ENCODE measurements around the gene CD59.
"Not testable (repeated sequence)": the region's sequence is repeated elsewhere in the genome, so short reads cannot be mapped to it uniquely, and the experiment has no call there.

Gene CD59

GRCh38 chr11:33742249-33742851, 6.1 kb upstream of the CD59 start:
- no peak for DNase-seq (ENCODE audit: low read depth)

GRCh38 chr11:33741806-33742205, 5.6 kb upstream of the CD59 start:
- DNase-seq (ENCODE audit: low read depth) = no peak

GRCh38 chr11:33737362-33737821, 1.2 kb upstream of the CD59 start:
- DNase-seq (ENCODE audit: low read depth) = no peak

- DNase-seq (ENCODE audit: low read depth) = peak; percentile 8
Observed at GRCh38 chr11:33735271-33736147, 714 bp downstream of the CD59 start.

- no peak for DNase-seq (ENCODE audit: low read depth)
Observed at GRCh38 chr11:33734441-33735270, 1.6 kb downstream of the CD59 start.

- DNase-seq (ENCODE audit: low read depth) = no peak
Observed at GRCh38 chr11:33733980-33734379, 2.2 kb downstream of the CD59 start.

- DNase-seq (ENCODE audit: low read depth) = no peak
Observed at GRCh38 chr11:33731723-33732531, 4.3 kb downstream of the CD59 start.

GRCh38 chr11:33730716-33731115, 5.5 kb downstream of the CD59 start:
- DNase-seq (ENCODE audit: low read depth) = no peak

GRCh38 chr11:33729072-33729664, 7.1 kb downstream of the CD59 start:
- DNase-seq (ENCODE audit: low read depth) = not testable (repeated sequence)

GRCh38 chr11:33727539-33727938, 8.7 kb downstream of the CD59 start:
- not testable (repeated sequence) for DNase-seq (ENCODE audit: low read depth)

- DNase-seq (ENCODE audit: low read depth) = no peak
Observed at GRCh38 chr11:33725496-33725895, 10.7 kb downstream of the CD59 start.

- DNase-seq (ENCODE audit: low read depth) = no peak
Observed at GRCh38 chr11:33724644-33725035, 11.6 kb downstream of the CD59 start.

- no peak for DNase-seq (ENCODE audit: low read depth)
Observed at GRCh38 chr11:33723238-33723881, 12.9 kb downstream of the CD59 start.

- no peak for DNase-seq (ENCODE audit: low read depth)
Observed at GRCh38 chr11:33722590-33723234, 13.5 kb downstream of the CD59 start.

- no peak for DNase-seq (ENCODE audit: low read depth)
Observed at GRCh38 chr11:33721984-33722383, 14.2 kb downstream of the CD59 start.

GRCh38 chr11:33721426-33721825, 14.8 kb downstream of the CD59 start:
- no peak for DNase-seq (ENCODE audit: low read depth)

- no peak for DNase-seq (ENCODE audit: low read depth)
Observed at GRCh38 chr11:33719587-33719986, 16.6 kb downstream of the CD59 start.

- DNase-seq (ENCODE audit: low read depth) = no peak
Observed at GRCh38 chr11:33718440-33718839, 17.8 kb downstream of the CD59 start.

GRCh38 chr11:33716243-33716642, 20.0 kb downstream of the CD59 start:
- no peak for DNase-seq (ENCODE audit: low read depth)

GRCh38 chr11:33713856-33714398, 22.3 kb downstream of the CD59 start:
- DNase-seq (ENCODE audit: low read depth) = no peak

Data from stimulated activated CD8-positive, alpha-beta memory T cell treated with anti-CD3 and anti-CD28 coated beads, Interleukin-12 subunit alpha, Interleukin-12 subunit beta, amount 100 ng/mL, for 4 hours (primary cell).